ENCODE results near the gene SLC35E3. TPM values are rescaled to one million over a fixed set of nuclear protein-coding genes. Genes with fewer than 3 reads are reported as not detected.

SLC35E3 gene
- total RNA-seq, 1 donor from 2014 or later: 8.2 TPM

GRCh38 chr12:68768431-68768939 lies 22.5 kb downstream of the SLC35E3 start:
- no peak for DNase-seq (ENCODE audit: low spot score in 2 of 2)
- no peak for FAIRE-seq

GRCh38 chr12:68769941-68770340 lies 24.0 kb downstream of the SLC35E3 start:
- FAIRE-seq: no peak
- no peak for DNase-seq (ENCODE audit: low spot score in 2 of 2)

GRCh38 chr12:68771223-68771925 lies 25.4 kb downstream of the SLC35E3 start:
- no peak for DNase-seq (ENCODE audit: low spot score in 2 of 2)
- no peak for FAIRE-seq

- FAIRE-seq: no peak
These were observed 26.7 kb downstream of the SLC35E3 start for GRCh38 chr12:68772714-68773113.

GRCh38 chr12:68773582-68773981 lies 27.6 kb downstream of the SLC35E3 start:
- DNase-seq (ENCODE audit: low spot score in 2 of 2): no peak
- FAIRE-seq: no peak

More at GRCh38 chr12:68772714-68773113, 26.7 kb downstream of the SLC35E3 start:
- DNase-seq (ENCODE audit: low spot score in 2 of 2): no peak

- DNase-seq (ENCODE audit: low spot score in 2 of 2): no peak
- no peak for FAIRE-seq
These were observed 29.2 kb downstream of the SLC35E3 start for GRCh38 chr12:68775121-68775630.

- FAIRE-seq (no peak), DNase-seq (ENCODE audit: low spot score in 2 of 2) (no peak)
These were observed 31.1 kb downstream of the SLC35E3 start for GRCh38 chr12:68776976-68777610.

GRCh38 chr12:68779280-68779679 lies 33.3 kb downstream of the SLC35E3 start:
- DNase-seq (ENCODE audit: low spot score in 2 of 2) (no peak), FAIRE-seq (no peak)

GRCh38 chr12:68780731-68781130 lies 34.8 kb downstream of the SLC35E3 start:
- DNase-seq (ENCODE audit: low spot score in 2 of 2) (no peak), FAIRE-seq (no peak)

- no peak for FAIRE-seq
- DNase-seq (ENCODE audit: low spot score in 2 of 2): no peak
These were observed 35.8 kb downstream of the SLC35E3 start for GRCh38 chr12:68781728-68782127.

GRCh38 chr12:68784015-68784414 lies 38.0 kb downstream of the SLC35E3 start:
- no peak for FAIRE-seq
- DNase-seq (ENCODE audit: low spot score in 2 of 2): no peak

- FAIRE-seq: no peak
These were observed 39.4 kb downstream of the SLC35E3 start for GRCh38 chr12:68785358-68785757.

GRCh38 chr12:68785823-68786222 lies 39.8 kb downstream of the SLC35E3 start:
- FAIRE-seq (no peak), DNase-seq (ENCODE audit: low spot score in 2 of 2) (no peak)

More at GRCh38 chr12:68785358-68785757, 39.4 kb downstream of the SLC35E3 start:
- DNase-seq (ENCODE audit: low spot score in 2 of 2): no peak

GRCh38 chr12:68786929-68787328 lies 41.0 kb downstream of the SLC35E3 start:
- DNase-seq (ENCODE audit: low spot score in 2 of 2) (no peak), FAIRE-seq (no peak)

- FAIRE-seq: no peak
- DNase-seq (ENCODE audit: low spot score in 2 of 2): no peak
These were observed 42.7 kb downstream of the SLC35E3 start for GRCh38 chr12:68788554-68789143.

- DNase-seq (ENCODE audit: low spot score in 2 of 2) (no peak), FAIRE-seq (no peak)
These were observed 43.3 kb downstream of the SLC35E3 start for GRCh38 chr12:68789144-68789878.

- DNase-seq (ENCODE audit: low spot score in 2 of 2): no peak
- no peak for FAIRE-seq
These were observed 44.3 kb downstream of the SLC35E3 start for GRCh38 chr12:68790081-68790951.

- DNase-seq (ENCODE audit: low spot score in 2 of 2) (no peak), FAIRE-seq (no peak)
These were observed 44.9 kb downstream of the SLC35E3 start for GRCh38 chr12:68790952-68791234.

- FAIRE-seq (no peak), DNase-seq (ENCODE audit: low spot score in 2 of 2) (no peak)
These were observed 46.0 kb downstream of the SLC35E3 start for GRCh38 chr12:68791897-68792481.
